Endothelial cell of umbilical vein (primary cell): ENCODE measurements around the gene SOWAHB. TPM values are rescaled to one million over a fixed set of nuclear protein-coding genes. Genes with fewer than 3 reads are reported as not detected.

Source experiments
- BruUV-seq: library from RNA; stranded (reverse); fragments of 400-500 nt; replicated peaks from 2 replicates; lab custom pipeline; 2021; lab: Mats Ljungman, UMichigan
- CTCF ChIA-PET: fragments of 300-600, 350-600 bp; sonication (Branson Sonifier 250); formaldehyde crosslinking; loops from one replicate; lab custom pipeline; 2021; ENCODE audit warnings: antibody characterized with exemption, inconsistent platforms; lab: Charles Lee
- POLR2A ChIA-PET: fragments of 300-600, 350-600 bp; sonication (Branson Sonifier 250); formaldehyde crosslinking; loops from one replicate; lab custom pipeline; 2021; ENCODE audit warnings: antibody characterized with exemption, inconsistent platforms; lab: Charles Lee
- DNase-seq: peaks from one replicate; pipeline ENCODE4 v3.0.0-alpha.2; 2011; ENCODE audit warnings: low read depth, low spot score
- FAIRE-seq: peaks from 2 replicates; lab custom pipeline; 2011; peaks lifted over from hg19 to GRCh38; lab: Jason Lieb, UNC
- H2AFZ ChIP-seq: 2 replicates; pipeline ENCODE4 v1.6.0; 2012; ENCODE audit warnings: low read depth, low read length, control low read depth, inconsistent platforms
- H3K27ac ChIP-seq: 2 replicates; pipeline ENCODE4 v1.5.1; 2011; ENCODE audit warnings: low read depth, mild to moderate bottlenecking, control low read depth, low read length, moderate library complexity; ENCODE audit not compliant: insufficient read depth
- H3K27me3 ChIP-seq, 2 experiments: 2 replicates each; pipeline versions ENCODE4 v1.6.0 to v1.6.1; 2011; ENCODE audit warnings: low read length in 2 of 2, mixed read lengths in 1 of 2; ENCODE audit not compliant: control insufficient read depth in 2 of 2, insufficient read depth in 2 of 2
- H3K36me3 ChIP-seq, 2 experiments: 2 replicates in 1 of 2; 3 replicates in 1 of 2; pipeline ENCODE4 v1.5.1; 2011; ENCODE audit warnings: low read length in 2 of 2, mild to moderate bottlenecking in 1 of 2, moderate library complexity in 1 of 2; ENCODE audit not compliant: control insufficient read depth in 2 of 2, insufficient read depth in 2 of 2; ENCODE audit errors: extremely low read depth in 1 of 2
- H3K4me1 ChIP-seq: 3 replicates; pipeline ENCODE4 v1.5.1; 2011; ENCODE audit warnings: mild to moderate bottlenecking, low read length; ENCODE audit not compliant: control insufficient read depth, insufficient read depth; ENCODE audit errors: extremely low read depth
- H3K4me2 ChIP-seq: 2 replicates; pipeline ENCODE4 v1.6.1; 2011; ENCODE audit warnings: low read length, control low read depth, mixed read lengths; ENCODE audit not compliant: insufficient read depth
- H3K4me3 ChIP-seq, 3 experiments: fragments of 200-600 bp in 1 of 3; sonication (generic), shearing (Covaris generic) in 1 of 3; replicated peaks in 1 of 3; 2 replicates each; pipeline ENCODE4 v1.5.1; 2011 to 2016; ENCODE audit warnings: control low read depth in 3 of 3, low read length in 3 of 3, mild to moderate bottlenecking in 2 of 3, inconsistent platforms in 1 of 3, low read depth in 1 of 3, moderate library complexity in 1 of 3; ENCODE audit not compliant: insufficient read depth in 1 of 3
- H3K79me2 ChIP-seq: 2 replicates; pipeline ENCODE4 v1.6.0; 2012; ENCODE audit warnings: low read length, inconsistent platforms; ENCODE audit not compliant: control insufficient read depth, insufficient read depth
- H3K9ac ChIP-seq: replicated peaks from 2 replicates; pipeline ENCODE3; 2011; ENCODE audit warnings: low read length, control low read depth; ENCODE audit not compliant: insufficient read depth; ENCODE audit errors: extremely low read depth
- H3K9me1 ChIP-seq: replicated peaks from 3 replicates; pipeline ENCODE4 v1.6.0; 2011; ENCODE audit warnings: mild to moderate bottlenecking, low read length; ENCODE audit not compliant: control insufficient read depth, insufficient read depth; ENCODE audit errors: extremely low read depth
- H3K9me3 ChIP-seq: replicated peaks from 2 replicates; pipeline ENCODE4 v1.5.1; 2012; ENCODE audit warnings: low read length, inconsistent platforms; ENCODE audit not compliant: control insufficient read depth, insufficient read depth
- H4K20me1 ChIP-seq: replicated peaks from 2 replicates; pipeline ENCODE3; 2011; ENCODE audit warnings: mild to moderate bottlenecking, low read length; ENCODE audit not compliant: control insufficient read depth, insufficient read depth; ENCODE audit errors: extremely low read depth
- EZH2 ChIP-seq: IDR thresholded peaks from 2 replicates; pipeline ENCODE4 v1.6.1; 2012; ENCODE audit warnings: borderline replicate concordance, low read depth, mild to moderate bottlenecking, moderate library complexity, low read length, inconsistent platforms; ENCODE audit not compliant: severe bottlenecking
- FOS ChIP-seq: IDR thresholded peaks from 2 replicates; pipeline ENCODE4 v1.6.1; 2011; ENCODE audit warnings: mild to moderate bottlenecking, low read length, moderate library complexity, borderline replicate concordance; ENCODE audit not compliant: insufficient read depth
- GATA2 ChIP-seq: IDR thresholded peaks from 2 replicates; pipeline ENCODE4 v1.7.0; 2011; ENCODE audit warnings: low read depth, mild to moderate bottlenecking, moderate library complexity, mixed read lengths, low read length; ENCODE audit not compliant: insufficient read length, insufficient read depth
- JUN ChIP-seq: IDR thresholded peaks from 2 replicates; pipeline ENCODE4 v1.6.1; 2011; ENCODE audit warnings: borderline replicate concordance, low read depth; ENCODE audit not compliant: insufficient read length, insufficient read depth
- MYC ChIP-seq: IDR thresholded peaks from one replicate; pipeline ENCODE4 v1.6.1; 2011; ENCODE audit warnings: mild to moderate bottlenecking, low read depth, low read length
- POLR2A ChIP-seq: IDR thresholded peaks from 2 replicates; pipeline ENCODE4 v1.6.1; 2012; ENCODE audit warnings: low read depth, mild to moderate bottlenecking, control low read depth, low read length
- POLR2AphosphoS5 ChIP-seq: IDR thresholded peaks from 2 replicates; pipeline ENCODE4 v1.6.1; 2012; ENCODE audit warnings: low read depth, mild to moderate bottlenecking, control low read depth, low read length, moderate library complexity; ENCODE audit not compliant: insufficient read depth
- dilution Hi-C: fragments of 300-500 bp; cut with MboI; formaldehyde crosslinking; loops from one replicate; pipeline ENCODE4 v1.15.0; 2019; ENCODE audit warnings: low sequenced_read_pairs; ENCODE audit not compliant: extremely low pct_ligation_motif_present
- intact Hi-C: fragments of 100-400 bp; cut with micrococcal nuclease; formaldehyde crosslinking; loops from one replicate; pipeline ENCODE4 v1.10.0; 2022
- polyA plus RNA-seq, 4 experiments: library from polyadenylated mRNA; depleted of rRNA in 3 of 4; stranded (reverse) in 3 of 4; unstranded in 1 of 4; fragments of >200 nt; gene quantifications; 2 replicates each; pipeline versions ENCODE4 v1.2.1 to v1.2.3, GENCODE V29; 2011 to 2012; ENCODE audit warnings: missing spikeins in 1 of 4
- total RNA-seq: library from RNA; stranded (reverse); gene quantifications from 2 replicates; pipeline ENCODE4 v1.2.3, GENCODE V29; 2021
- TF ChIP-seq, protein P1 (sequence below), 2 donors: IDR thresholded peaks; 1 replicate in 1 of 2; 2 replicates in 1 of 2; pipeline ENCODE4 v1.5.1; 2011; ENCODE audit warnings: low read length in 2 of 2, mild to moderate bottlenecking in 2 of 2, moderate library complexity in 2 of 2, control low read depth in 1 of 2, inconsistent platforms in 1 of 2, low read depth in 1 of 2; ENCODE audit not compliant: insufficient read depth in 1 of 2; ENCODE audit errors: extremely low read depth in 1 of 2
- TF ChIP-seq, protein P2 (sequence below): IDR thresholded peaks from 2 replicates; pipeline ENCODE4 v1.6.1; 2011; ENCODE audit not compliant: insufficient read depth, insufficient read length

The SOWAHB gene
- total and polyA plus RNA-seq, 2 donors (not counting 3 experiments of a cell fraction or from before 2014, with no cell fraction given), result not detected

DNA sequence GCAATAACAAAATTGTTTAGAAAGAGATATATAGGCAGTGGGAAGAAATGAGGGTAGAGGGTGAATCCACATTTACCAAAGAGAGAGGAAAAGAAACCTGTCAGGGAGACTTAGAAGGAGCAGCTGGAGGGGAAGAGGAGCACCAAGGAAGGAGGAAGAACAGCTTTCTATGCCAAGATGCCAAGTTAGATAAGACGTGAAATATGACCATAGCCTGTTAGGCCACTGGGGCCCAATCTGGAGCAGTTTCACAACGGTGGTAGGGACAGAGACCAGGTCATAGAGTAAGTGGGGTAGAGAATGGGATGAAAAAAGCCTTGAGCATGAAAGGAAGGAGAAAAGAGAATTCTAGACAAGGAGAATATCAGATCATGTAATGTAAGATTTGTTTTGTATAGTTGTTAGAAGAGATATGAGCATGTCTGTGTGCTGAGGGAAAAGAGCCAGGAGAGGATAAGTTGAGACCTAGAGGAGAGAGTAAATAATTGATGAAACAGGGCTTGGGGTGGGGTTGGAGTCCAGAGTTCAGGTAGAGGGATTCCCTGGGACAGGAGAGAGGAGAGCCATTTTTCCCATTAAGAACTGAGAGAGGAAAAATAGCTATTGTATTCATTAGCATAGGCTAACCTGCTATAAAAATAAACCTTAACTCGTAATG, 4.4 kb upstream of the SOWAHB start:
- dilution Hi-C loops (no loop called here), intact Hi-C loops (no loop called here)
- Histone ChIP-seq H3K4me3 (no peak overlapping the region), H2AFZ (no peak overlapping the region), H3K79me2 (no peaks in the 10 kb centered on the region), H3K36me3 (no peaks in the 10 kb centered on the region), H3K27me3 (peaks cover 27 to 40% of the 10 kb centered on the region in 2 experiments), H3K9me1 (no peaks in the 10 kb centered on the region), H3K27ac (no peak overlapping the region), H4K20me1 (no peaks in the 10 kb centered on the region), H3K4me1 (peaks cover 4% of the 10 kb centered on the region), H3K4me2 (no peak overlapping the region), H3K9me3 (no peaks in the 10 kb centered on the region), H3K9ac (no peak overlapping the region)
- TF ChIP-seq MYC, result no peak
- no peak for TF ChIP-seq FOS
- TF ChIP-seq, protein P1, sequence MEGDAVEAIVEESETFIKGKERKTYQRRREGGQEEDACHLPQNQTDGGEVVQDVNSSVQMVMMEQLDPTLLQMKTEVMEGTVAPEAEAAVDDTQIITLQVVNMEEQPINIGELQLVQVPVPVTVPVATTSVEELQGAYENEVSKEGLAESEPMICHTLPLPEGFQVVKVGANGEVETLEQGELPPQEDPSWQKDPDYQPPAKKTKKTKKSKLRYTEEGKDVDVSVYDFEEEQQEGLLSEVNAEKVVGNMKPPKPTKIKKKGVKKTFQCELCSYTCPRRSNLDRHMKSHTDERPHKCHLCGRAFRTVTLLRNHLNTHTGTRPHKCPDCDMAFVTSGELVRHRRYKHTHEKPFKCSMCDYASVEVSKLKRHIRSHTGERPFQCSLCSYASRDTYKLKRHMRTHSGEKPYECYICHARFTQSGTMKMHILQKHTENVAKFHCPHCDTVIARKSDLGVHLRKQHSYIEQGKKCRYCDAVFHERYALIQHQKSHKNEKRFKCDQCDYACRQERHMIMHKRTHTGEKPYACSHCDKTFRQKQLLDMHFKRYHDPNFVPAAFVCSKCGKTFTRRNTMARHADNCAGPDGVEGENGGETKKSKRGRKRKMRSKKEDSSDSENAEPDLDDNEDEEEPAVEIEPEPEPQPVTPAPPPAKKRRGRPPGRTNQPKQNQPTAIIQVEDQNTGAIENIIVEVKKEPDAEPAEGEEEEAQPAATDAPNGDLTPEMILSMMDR (IDR thresholded peaks at IDR 0.05; ENCODE audit: extremely low read depth in 1 of 2, insufficient read depth in 1 of 2, low read depth in 1 of 2, low read length in 2 of 2), result no peak
- TF ChIP-seq POLR2A, result no peak
- TF ChIP-seq, protein P2, sequence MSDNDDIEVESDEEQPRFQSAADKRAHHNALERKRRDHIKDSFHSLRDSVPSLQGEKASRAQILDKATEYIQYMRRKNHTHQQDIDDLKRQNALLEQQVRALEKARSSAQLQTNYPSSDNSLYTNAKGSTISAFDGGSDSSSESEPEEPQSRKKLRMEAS, result no peak
- TF ChIP-seq GATA2, result no peak
- TF ChIP-seq JUN, result no peak
- TF ChIP-seq POLR2AphosphoS5, result no peak
- no peak for TF ChIP-seq EZH2
- FAIRE-seq, result no peak
- no peak for DNase-seq
- BruUV-seq, result no TSS peak
- ChIA-PET POLR2A (no interaction called here), CTCF (no interaction called here)
